ENCODE measurements around the gene USP38.
"Not testable (repeated sequence)": the region's sequence is repeated elsewhere in the genome, so short reads cannot be mapped to it uniquely, and the experiment has no call there.

Gene USP38

DNA sequence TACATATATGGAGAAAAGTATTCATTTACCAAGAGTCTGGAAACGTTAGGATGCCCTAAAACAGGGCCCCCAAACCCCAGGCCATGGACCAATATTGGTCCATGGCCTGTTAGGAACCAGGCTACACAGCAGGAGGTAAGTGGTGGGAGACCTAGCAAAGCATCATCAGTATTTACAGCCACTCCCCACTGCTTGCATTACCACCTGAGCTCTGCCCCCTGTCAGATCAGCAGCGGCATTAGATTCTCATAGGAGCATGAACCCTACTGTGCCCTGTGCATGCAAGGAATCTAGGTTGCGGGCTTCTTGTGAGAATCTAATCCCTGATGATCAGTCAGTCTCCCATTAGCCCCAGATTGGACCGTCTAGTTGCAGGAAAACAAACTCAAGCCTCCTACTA lies 62.3 kb downstream of the USP38 start:
- Mint-ChIP-seq H3K36me3 (peaks cover 1% of the 10 kb centered on the region), H3K9me3 (peaks cover 4% of the 10 kb centered on the region), H3K27ac (no peak overlapping the region)

GRCh38 chr4:143247866-143248265 lies 63.1 kb downstream of the USP38 start:
- Mint-ChIP-seq H3K9me3 (peaks cover 4% of the 10 kb centered on the region), H3K4me1 (no peaks in the 10 kb centered on the region), H3K36me3 (no peaks in the 10 kb centered on the region), H3K27ac (no peak overlapping the region), H3K4me3 (no peak overlapping the region), H3K27me3 (peaks cover 4% of the 10 kb centered on the region)

More for the DNA sequence above, 62.3 kb downstream of the USP38 start:
- H3K4me3 Mint-ChIP-seq, result no peak overlapping the region
- no peaks in the 10 kb centered on the region for H3K4me1 Mint-ChIP-seq
- H3K27me3 Mint-ChIP-seq, result peaks cover 4% of the 10 kb centered on the region

DNA sequence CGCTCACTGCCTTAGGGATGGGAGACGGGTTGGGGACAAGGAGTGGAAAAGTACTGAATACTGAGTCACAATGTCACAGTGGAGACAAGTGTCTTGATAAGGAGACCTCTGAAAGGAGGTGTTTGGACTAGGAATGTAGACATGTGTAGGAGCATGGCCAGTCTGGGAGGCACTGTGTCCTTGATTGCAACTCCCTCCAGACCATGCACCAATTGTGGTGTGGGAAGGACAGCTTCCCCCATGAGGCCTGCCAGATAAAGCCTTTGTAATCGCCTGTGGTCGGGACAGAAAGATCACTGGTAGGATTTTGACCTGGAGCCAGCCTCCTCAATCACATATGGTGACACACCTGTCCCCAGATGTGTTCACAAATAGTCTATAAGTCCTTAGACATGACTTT lies 64.1 kb downstream of the USP38 start:
- no peak overlapping the region for H3K27ac Mint-ChIP-seq
- H3K9me3 Mint-ChIP-seq, result no peaks in the 10 kb centered on the region
- peaks cover 4% of the 10 kb centered on the region for H3K27me3 Mint-ChIP-seq
- no peaks in the 10 kb centered on the region for H3K4me1 Mint-ChIP-seq
- no peak overlapping the region for H3K4me3 Mint-ChIP-seq
- H3K36me3 Mint-ChIP-seq, result no peaks in the 10 kb centered on the region

DNA sequence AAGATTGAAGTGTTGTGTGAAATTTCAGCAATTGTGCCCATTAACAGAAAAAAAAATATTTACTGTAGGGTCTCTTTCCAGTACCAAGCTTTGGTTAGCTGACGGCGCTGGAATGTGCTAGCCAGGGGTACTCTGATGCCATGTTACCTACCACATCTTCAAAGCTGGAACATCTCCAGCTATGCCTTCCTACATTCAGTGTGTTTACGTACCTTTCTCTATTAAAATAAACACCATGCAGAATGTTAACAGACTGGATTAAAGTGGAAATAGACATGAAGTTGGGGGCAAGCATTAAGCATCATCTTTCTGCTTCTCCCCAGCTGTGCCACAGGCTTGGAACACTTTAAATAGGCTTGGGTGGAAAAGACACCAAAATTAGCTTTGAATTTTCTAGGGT lies 65.9 kb downstream of the USP38 start:
- no peak overlapping the region for H3K4me3 Mint-ChIP-seq
- H3K36me3 Mint-ChIP-seq, result no peaks in the 10 kb centered on the region
- no peak overlapping the region for H3K27ac Mint-ChIP-seq
- H3K9me3 Mint-ChIP-seq, result no peaks in the 10 kb centered on the region
- peaks cover 5% of the 10 kb centered on the region for H3K27me3 Mint-ChIP-seq
- no peaks in the 10 kb centered on the region for H3K4me1 Mint-ChIP-seq

DNA sequence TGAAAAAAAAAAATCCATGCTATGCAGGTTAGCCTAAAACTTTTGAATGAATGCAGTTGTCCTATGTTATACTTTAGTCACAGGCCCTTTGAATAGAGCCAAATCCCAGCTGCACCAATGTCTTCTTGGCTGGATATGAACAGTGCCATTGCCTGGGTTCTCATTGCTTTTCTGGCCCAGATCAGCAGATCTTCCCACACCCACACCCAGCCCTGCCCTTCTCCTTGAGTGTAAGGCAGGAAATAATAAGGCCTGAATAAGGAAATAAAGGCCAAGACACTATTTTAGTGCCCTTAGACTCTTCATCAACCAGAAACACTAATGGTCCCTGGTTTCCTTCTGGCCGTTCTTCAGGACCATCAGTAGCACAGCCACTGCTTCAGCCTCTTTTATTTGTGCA lies 66.6 kb downstream of the USP38 start:
- Mint-ChIP-seq H3K36me3 (no peaks in the 10 kb centered on the region), H3K4me3 (no peak overlapping the region), H3K9me3 (no peaks in the 10 kb centered on the region), H3K27me3 (peaks cover 7% of the 10 kb centered on the region), H3K27ac (no peak overlapping the region), H3K4me1 (no peaks in the 10 kb centered on the region)

DNA sequence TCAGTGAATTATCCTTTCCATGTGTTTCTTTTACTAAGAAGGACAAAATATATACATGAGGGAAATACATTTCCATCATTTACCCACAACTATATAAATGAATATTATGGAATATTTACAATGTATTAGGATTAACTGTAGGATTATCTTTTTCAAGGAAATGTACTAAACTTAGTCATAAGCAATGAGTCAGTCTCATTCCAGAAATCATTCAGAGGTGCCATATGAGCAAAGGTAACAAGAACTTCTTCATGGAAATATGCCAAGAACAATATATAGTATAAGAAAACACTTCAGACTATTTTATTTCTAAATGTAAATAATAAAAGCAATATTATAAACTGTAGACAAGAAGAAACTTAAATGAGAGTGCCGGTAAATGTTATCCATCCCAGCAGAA lies 67.1 kb downstream of the USP38 start:
- Mint-ChIP-seq H3K9me3 (no peaks in the 10 kb centered on the region), H3K36me3 (no peaks in the 10 kb centered on the region), H3K27ac (no peak overlapping the region), H3K27me3 (peaks cover 7% of the 10 kb centered on the region), H3K4me3 (no peak overlapping the region), H3K4me1 (no peaks in the 10 kb centered on the region)

DNA sequence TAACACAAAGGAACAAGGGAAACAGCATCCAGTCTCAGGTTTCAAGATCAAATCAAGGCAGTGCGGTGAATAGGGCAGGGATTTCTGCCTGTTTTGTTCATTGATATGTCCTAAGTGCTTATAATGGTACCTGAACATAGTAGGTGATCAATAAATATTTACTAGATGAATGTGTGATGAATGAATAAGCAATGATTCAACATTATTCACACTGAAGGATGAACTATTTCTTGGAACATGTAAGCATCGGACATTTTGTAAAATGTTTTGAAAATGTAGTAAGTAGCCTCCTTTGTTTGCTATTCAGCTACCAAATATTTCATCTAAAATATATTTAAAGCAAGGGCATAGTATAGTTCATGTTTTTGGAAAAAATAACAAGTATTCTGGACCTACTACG lies 67.8 kb downstream of the USP38 start:
- no peaks in the 10 kb centered on the region for H3K36me3 Mint-ChIP-seq
- H3K4me3 Mint-ChIP-seq, result no peak overlapping the region
- H3K27me3 Mint-ChIP-seq, result peaks cover 7% of the 10 kb centered on the region
- H3K27ac Mint-ChIP-seq, result no peak overlapping the region
- H3K9me3 Mint-ChIP-seq, result no peaks in the 10 kb centered on the region
- no peaks in the 10 kb centered on the region for H3K4me1 Mint-ChIP-seq

- Mint-ChIP-seq H3K4me3 (no peak overlapping the region), H3K9me3 (no peaks in the 10 kb centered on the region), H3K36me3 (no peaks in the 10 kb centered on the region), H3K27ac (no peak overlapping the region), H3K4me1 (no peaks in the 10 kb centered on the region), H3K27me3 (peaks cover 7% of the 10 kb centered on the region)
Observed at GRCh38 chr4:143253166-143253565, 68.4 kb downstream of the USP38 start.

GRCh38 chr4:143254491-143255226 lies 69.9 kb downstream of the USP38 start:
- H3K27me3 Mint-ChIP-seq, result peaks cover 4% of the 10 kb centered on the region
- H3K27ac Mint-ChIP-seq, result no peak overlapping the region
- H3K4me3 Mint-ChIP-seq, result no peak overlapping the region
- H3K4me1 Mint-ChIP-seq, result no peaks in the 10 kb centered on the region
- no peaks in the 10 kb centered on the region for H3K36me3 Mint-ChIP-seq
- H3K9me3 Mint-ChIP-seq, result no peaks in the 10 kb centered on the region

DNA sequence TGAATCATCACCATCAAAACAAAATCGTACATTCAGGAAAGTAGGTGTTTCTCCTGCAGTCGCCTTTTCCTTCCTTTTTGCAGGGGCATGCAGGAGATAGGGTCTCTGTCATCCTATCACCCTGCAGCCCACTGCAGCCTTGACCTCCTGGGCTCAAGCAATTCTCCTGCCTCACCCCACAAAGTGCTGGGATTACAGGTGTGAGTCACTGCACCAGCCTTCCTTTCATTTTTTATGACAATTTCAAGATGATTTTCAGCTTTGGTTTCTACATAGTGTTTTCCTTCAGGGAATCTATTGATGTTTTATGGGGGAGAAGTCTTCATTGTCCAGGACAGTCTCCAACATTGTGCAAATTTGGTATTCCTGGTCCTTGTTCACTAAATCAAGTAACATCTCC lies 71.7 kb downstream of the USP38 start:
- Mint-ChIP-seq H3K4me3 (no peak overlapping the region), H3K9me3 (no peaks in the 10 kb centered on the region), H3K36me3 (no peaks in the 10 kb centered on the region), H3K27me3 (peaks cover 2% of the 10 kb centered on the region), H3K4me1 (no peaks in the 10 kb centered on the region), H3K27ac (no peak overlapping the region)

- H3K27me3 Mint-ChIP-seq, result peaks cover 2% of the 10 kb centered on the region
- H3K36me3 Mint-ChIP-seq, result no peaks in the 10 kb centered on the region
- H3K9me3 Mint-ChIP-seq, result no peaks in the 10 kb centered on the region
- no peak overlapping the region for H3K27ac Mint-ChIP-seq
- no peaks in the 10 kb centered on the region for H3K4me1 Mint-ChIP-seq
- H3K4me3 Mint-ChIP-seq, result no peak overlapping the region
Observed at GRCh38 chr4:143257356-143257755, 72.6 kb downstream of the USP38 start.

DNA sequence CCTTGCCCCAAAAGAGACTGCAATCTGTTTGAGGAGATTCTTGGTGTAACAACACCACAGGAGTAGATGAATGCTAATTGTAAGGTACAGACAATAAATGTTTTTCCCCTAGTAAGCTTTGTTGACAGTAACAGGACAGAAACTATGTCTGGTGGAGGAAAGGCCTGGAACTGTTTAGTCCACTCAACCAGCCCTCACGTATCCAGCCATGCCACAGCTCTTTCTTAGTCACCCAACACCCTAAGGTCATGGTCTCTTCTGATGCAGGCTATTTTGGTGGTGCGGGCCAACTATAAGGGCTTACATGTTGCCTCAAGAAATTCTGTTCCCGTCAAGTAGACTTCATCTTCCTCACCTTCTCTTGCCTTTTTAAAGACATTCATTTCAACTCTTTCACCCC lies 76.0 kb downstream of the USP38 start:
- H3K4me3 Mint-ChIP-seq, result no peak overlapping the region
- H3K27ac Mint-ChIP-seq, result no peak overlapping the region
- H3K36me3 Mint-ChIP-seq, result no peaks in the 10 kb centered on the region
- H3K9me3 Mint-ChIP-seq, result no peaks in the 10 kb centered on the region
- H3K4me1 Mint-ChIP-seq, result no peaks in the 10 kb centered on the region
- H3K27me3 Mint-ChIP-seq, result peaks cover 1% of the 10 kb centered on the region

- H3K27ac Mint-ChIP-seq, result no peak overlapping the region
- H3K4me1 Mint-ChIP-seq, result no peaks in the 10 kb centered on the region
- no peak overlapping the region for H3K4me3 Mint-ChIP-seq
- H3K36me3 Mint-ChIP-seq, result no peaks in the 10 kb centered on the region
- peaks cover 6% of the 10 kb centered on the region for H3K9me3 Mint-ChIP-seq
- no peaks in the 10 kb centered on the region for H3K27me3 Mint-ChIP-seq
Observed at GRCh38 chr4:143262838-143263237, 78.1 kb downstream of the USP38 start.

DNA sequence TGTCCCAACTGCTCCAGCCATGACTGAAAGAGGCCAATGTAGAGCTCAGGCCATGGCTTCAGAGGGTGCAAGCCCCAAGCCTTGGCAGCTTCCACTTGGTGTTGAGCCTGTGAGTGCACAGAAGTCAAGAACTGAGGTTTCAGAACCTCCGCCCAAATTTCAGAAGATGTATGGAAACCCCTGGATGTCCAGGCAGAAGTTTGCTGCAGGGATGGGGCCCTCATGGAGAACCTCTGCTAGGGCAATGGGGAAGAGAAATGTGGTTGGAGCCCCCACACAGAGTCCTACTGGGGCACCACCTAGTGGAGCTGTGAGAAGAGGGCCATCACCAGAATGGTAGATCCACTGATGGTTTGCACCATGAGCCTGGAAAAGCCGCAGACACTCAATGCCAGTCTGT lies 83.0 kb downstream of the USP38 start:
- H3K36me3 Mint-ChIP-seq, H3K9me3 Mint-ChIP-seq, H3K27ac Mint-ChIP-seq, H3K4me1 Mint-ChIP-seq, H3K4me3 Mint-ChIP-seq, H3K27me3 Mint-ChIP-seq: not testable (repeated sequence)

- Mint-ChIP-seq H3K27ac (no peak overlapping the region), H3K36me3 (no peaks in the 10 kb centered on the region), H3K4me3 (no peak overlapping the region), H3K4me1 (no peaks in the 10 kb centered on the region), H3K27me3 (peaks cover 10% of the 10 kb centered on the region), H3K9me3 (peaks cover 6% of the 10 kb centered on the region)
Observed at GRCh38 chr4:143270256-143270838, 85.6 kb downstream of the USP38 start.

Data from activated naive CD4-positive, alpha-beta T cell treated with anti-CD3 and anti-CD28 coated beads, Interleukin-2, amount 50 U/mL, for 24 hours (primary cell).